Karpas-422 (cell line): ENCODE results near the gene PTER. TPM values are rescaled to one million over a fixed set of nuclear protein-coding genes. Genes with fewer than 3 reads are reported as not detected.

Experiments
- DNase-seq: peaks from one replicate; pipeline ENCODE4 v3.0.0-alpha.2; 2015
- H2AFZ ChIP-seq: fragments of 200-600 bp; sonication (generic); 2 replicates; pipeline ENCODE4 v1.6.1; 2014; ENCODE audit warnings: antibody characterized with exemption, low read length, mixed read lengths
- H3K27ac ChIP-seq: fragments of 200-600 bp; sonication (generic); 2 replicates; pipeline ENCODE4 v1.5.1; 2014; ENCODE audit warnings: mild to moderate bottlenecking, low read length, moderate library complexity
- H3K27me3 ChIP-seq: fragments of 200-600 bp; sonication (generic); 2 replicates; pipeline ENCODE4 v1.6.1; 2014; ENCODE audit warnings: low read length, mixed read lengths
- H3K36me3 ChIP-seq: fragments of 200-600 bp; sonication (generic); 2 replicates; pipeline ENCODE4 v1.6.1; 2014; ENCODE audit warnings: low read length, mixed read lengths; ENCODE audit not compliant: insufficient read depth
- H3K4me1 ChIP-seq: fragments of 200-600 bp; sonication (generic); 2 replicates; pipeline ENCODE4 v1.6.1; 2014; ENCODE audit warnings: mild to moderate bottlenecking, low read length, mixed read lengths
- H3K4me2 ChIP-seq: fragments of 200-600 bp; sonication (generic); 2 replicates; pipeline ENCODE4 v1.6.1; 2014; ENCODE audit warnings: low read length, low read depth, mild to moderate bottlenecking; ENCODE audit not compliant: poor library complexity, severe bottlenecking
- H3K4me3 ChIP-seq: fragments of 200-600 bp; sonication (generic); 2 replicates; pipeline ENCODE4 v1.5.1; 2014; ENCODE audit warnings: mild to moderate bottlenecking, antibody characterized with exemption, low read length, mixed read lengths
- H3K79me2 ChIP-seq: fragments of 200-600 bp; sonication (generic); 2 replicates; pipeline ENCODE4 v1.6.1; 2014; ENCODE audit warnings: mild to moderate bottlenecking, low read length, mixed read lengths
- H3K9ac ChIP-seq: fragments of 200-600 bp; sonication (generic); 2 replicates; pipeline ENCODE4 v1.6.0; 2014; ENCODE audit warnings: low read length
- H3K9me2 ChIP-seq: fragments of 200-600 bp; sonication (generic), shearing (Covaris generic); replicated peaks from 2 replicates; pipeline ENCODE4 v1.6.0; 2014; ENCODE audit warnings: mild to moderate bottlenecking, low read length, moderate library complexity; ENCODE audit not compliant: insufficient read depth
- H3K9me3 ChIP-seq: fragments of 300-700, 200-600 bp; sonication (generic); 2 replicates; pipeline ENCODE4 v1.6.1; 2014; ENCODE audit warnings: low read length, mixed read lengths
- H4K20me1 ChIP-seq: fragments of 200-600 bp; sonication (generic); 2 replicates; pipeline ENCODE4 v1.6.1; 2014; ENCODE audit warnings: mild to moderate bottlenecking, antibody characterized with exemption, low read length, low read depth; ENCODE audit not compliant: insufficient read depth
- total RNA-seq: library from RNA; depleted of rRNA; stranded (reverse); fragments of >200 nt; shearing (Covaris generic); gene quantifications from 2 replicates; pipeline ENCODE4 v1.2.3, GENCODE V29; 2014; ENCODE audit warnings: low replicate concordance; rRNA removed

The PTER gene
- total RNA-seq = 24.4 and 40.1 TPM in 2 replicates

DNA sequence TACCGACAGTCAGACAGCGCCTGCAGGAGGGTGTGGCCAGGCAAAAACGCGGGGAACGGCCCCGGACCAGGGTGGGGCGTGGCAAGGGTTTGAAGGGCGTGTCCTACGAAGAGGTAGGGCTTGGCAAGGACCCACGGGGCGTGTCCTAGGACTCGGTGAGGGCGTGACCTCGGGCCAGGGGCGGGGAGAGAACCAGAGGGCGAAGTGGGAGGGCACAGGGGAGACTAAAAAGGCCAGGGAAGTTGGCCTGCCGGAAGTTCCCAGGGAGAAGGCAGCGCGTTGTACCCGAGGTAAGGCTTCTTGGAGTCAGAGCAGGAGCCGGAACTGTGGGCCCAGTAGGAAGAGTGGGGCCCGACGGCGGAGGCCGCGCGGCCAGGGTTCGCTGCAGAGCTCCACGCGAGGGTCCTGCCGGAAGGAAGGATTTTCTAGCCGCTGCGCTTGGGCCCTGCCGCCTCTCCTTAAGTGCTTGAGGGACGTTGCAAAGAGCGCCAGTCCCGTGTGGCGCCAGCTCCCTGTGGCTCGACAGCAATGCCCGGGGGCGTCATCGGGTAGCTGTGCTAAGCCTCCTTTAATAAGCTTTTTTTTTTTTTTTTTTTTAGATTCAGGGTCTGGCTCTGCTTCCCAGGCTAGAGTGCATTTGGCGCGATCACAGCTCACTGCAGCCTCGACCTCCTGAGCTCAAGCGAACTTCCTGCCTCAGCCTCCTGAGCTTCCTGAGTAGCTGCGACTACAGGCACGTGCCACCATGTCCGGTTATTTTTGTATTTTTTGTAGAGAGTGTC, at the start of gene PTER:
Gene PTER (plus strand): TSS at position 253 of the 782 bp plus-strand sequence. CDS start 47,375 bp downstream, outside the sequence.
- H3K9me3 ChIP-seq = no peaks in the 10 kb centered on the region

GRCh38 chr10:16392531-16393069, 44.2 kb upstream of the PTER start:
- no peaks in the 10 kb centered on the region for H3K36me3 ChIP-seq
- H3K4me3 ChIP-seq = no peak overlapping the region
- no peak overlapping the region for H3K27ac ChIP-seq
- H3K4me1 ChIP-seq = no peaks in the 10 kb centered on the region
- no peak for DNase-seq
- no peaks in the 10 kb centered on the region for H3K9me3 ChIP-seq
- no peaks in the 10 kb centered on the region for H3K79me2 ChIP-seq
- no peak overlapping the region for H2AFZ ChIP-seq
- no peaks in the 10 kb centered on the region for H3K9me2 ChIP-seq
- H3K27me3 ChIP-seq = no peaks in the 10 kb centered on the region
- no peak overlapping the region for H3K4me2 ChIP-seq
- H4K20me1 ChIP-seq = no peaks in the 10 kb centered on the region
- H3K9ac ChIP-seq = no peak overlapping the region

More for the DNA sequence above, at the start of gene PTER:
- peak within 1 kb of the TSS; percentile 67 for H3K4me3 ChIP-seq
- peaks cover 12% of the 10 kb centered on the region; the same call in 1 of the 2 replicates for H3K36me3 ChIP-seq
- H3K9ac ChIP-seq = peak within 1 kb of the TSS; percentile 77
- H2AFZ ChIP-seq = peak within 1 kb of the TSS; percentile 94
- peak within 1 kb of the TSS; percentile 67 for H3K4me2 ChIP-seq
- no peaks in the 10 kb centered on the region for H3K9me2 ChIP-seq
- peaks cover 11% of the 10 kb centered on the region; the same call in 1 of the 2 replicates for H4K20me1 ChIP-seq
- peaks cover 47% of the 10 kb centered on the region for H3K79me2 ChIP-seq
- no peaks in the 10 kb centered on the region for H3K27me3 ChIP-seq
- H3K27ac ChIP-seq = peak within 1 kb of the TSS; percentile 3; the same call in 1 of the 2 replicates
- peaks cover 50% of the 10 kb centered on the region for H3K4me1 ChIP-seq
- peak; percentile 99 for DNase-seq

- Histone ChIP-seq H3K79me2 (no peaks in the 10 kb centered on the region), H3K4me3 (no peak overlapping the region), H2AFZ (no peak overlapping the region), H3K9ac (no peak overlapping the region), H3K4me2 (no peak overlapping the region), H3K27me3 (no peaks in the 10 kb centered on the region), H3K9me3 (no peaks in the 10 kb centered on the region), H3K9me2 (no peaks in the 10 kb centered on the region), H3K4me1 (no peaks in the 10 kb centered on the region), H4K20me1 (no peaks in the 10 kb centered on the region), H3K27ac (no peak overlapping the region), H3K36me3 (no peaks in the 10 kb centered on the region)
- DNase-seq = no peak
These were observed 43.4 kb upstream of the PTER start for GRCh38 chr10:16393271-16393858.

- H3K4me1 ChIP-seq = no peaks in the 10 kb centered on the region
- H4K20me1 ChIP-seq = no peaks in the 10 kb centered on the region
- no peak overlapping the region for H3K4me3 ChIP-seq
- H3K9me2 ChIP-seq = no peaks in the 10 kb centered on the region
- no peaks in the 10 kb centered on the region for H3K9me3 ChIP-seq
- H3K36me3 ChIP-seq = no peaks in the 10 kb centered on the region
- no peaks in the 10 kb centered on the region for H3K79me2 ChIP-seq
- no peak overlapping the region for H2AFZ ChIP-seq
- no peak overlapping the region for H3K27ac ChIP-seq
- H3K9ac ChIP-seq = no peak overlapping the region
- DNase-seq = no peak
- H3K27me3 ChIP-seq = no peaks in the 10 kb centered on the region
- H3K4me2 ChIP-seq = no peak overlapping the region
These were observed 35.4 kb upstream of the PTER start for GRCh38 chr10:16401416-16401815.

- no peak for DNase-seq
- no peaks in the 10 kb centered on the region for H4K20me1 ChIP-seq
- no peak overlapping the region for H3K4me3 ChIP-seq
- H3K79me2 ChIP-seq = no peaks in the 10 kb centered on the region
- no peaks in the 10 kb centered on the region for H3K9me2 ChIP-seq
- no peaks in the 10 kb centered on the region for H3K4me1 ChIP-seq
- H3K27me3 ChIP-seq = no peaks in the 10 kb centered on the region
- no peaks in the 10 kb centered on the region for H3K9me3 ChIP-seq
- H3K4me2 ChIP-seq = no peak overlapping the region
- H3K9ac ChIP-seq = no peak overlapping the region
- H3K36me3 ChIP-seq = no peaks in the 10 kb centered on the region
- H2AFZ ChIP-seq = no peak overlapping the region
- H3K27ac ChIP-seq = no peak overlapping the region
These were observed 28.4 kb upstream of the PTER start for GRCh38 chr10:16408379-16408778.

DNA sequence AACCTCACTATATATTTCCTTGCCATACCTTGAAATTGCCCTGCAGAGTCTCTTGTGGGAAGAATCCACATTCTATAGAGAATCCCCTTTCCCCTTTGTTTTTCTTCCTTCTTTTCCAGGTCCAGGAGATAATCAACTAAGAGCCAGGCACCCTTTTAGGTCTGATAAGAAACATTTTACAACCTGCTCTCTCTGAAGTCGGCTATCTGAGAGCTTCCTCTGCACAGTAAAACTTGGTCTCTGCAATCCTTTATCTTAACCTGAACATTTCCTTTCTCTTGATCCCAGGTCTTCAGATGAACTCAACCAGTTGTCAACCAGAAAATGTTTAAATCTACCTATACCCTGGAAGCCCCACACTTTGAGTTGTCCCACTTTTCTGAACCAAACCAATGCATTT, 19.5 kb upstream of the PTER start:
- Histone ChIP-seq H3K36me3 (no peaks in the 10 kb centered on the region), H3K27ac (no peak overlapping the region), H3K4me2 (no peak overlapping the region), H2AFZ (no peak overlapping the region), H3K79me2 (no peaks in the 10 kb centered on the region), H4K20me1 (no peaks in the 10 kb centered on the region), H3K9me3 (no peaks in the 10 kb centered on the region), H3K27me3 (no peaks in the 10 kb centered on the region), H3K9me2 (no peaks in the 10 kb centered on the region), H3K4me1 (no peaks in the 10 kb centered on the region), H3K4me3 (no peak overlapping the region), H3K9ac (no peak overlapping the region)
- DNase-seq = no peak

DNA sequence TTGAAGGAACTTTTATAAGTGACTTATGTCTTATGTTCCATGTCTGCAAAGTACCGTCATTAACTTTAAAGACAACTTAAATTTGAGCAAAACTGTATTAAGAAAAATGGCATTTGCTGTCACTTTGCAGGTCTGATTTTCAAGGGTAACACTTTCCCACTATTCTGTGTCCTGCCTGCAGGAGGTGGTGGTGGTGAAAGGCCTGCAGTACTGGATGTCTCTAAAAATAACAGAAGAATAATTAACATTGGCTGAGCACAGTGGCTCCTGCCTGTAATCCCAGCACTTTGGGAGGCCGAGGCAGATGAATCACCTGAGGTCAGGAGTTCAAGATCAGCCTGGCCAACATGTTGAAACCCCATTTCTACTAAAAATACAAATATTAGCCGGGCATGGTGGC, 13.2 kb upstream of the PTER start:
- no peaks in the 10 kb centered on the region for H4K20me1 ChIP-seq
- H3K27ac ChIP-seq = no peak overlapping the region
- no peak for DNase-seq
- H3K4me3 ChIP-seq = no peak overlapping the region
- no peak overlapping the region for H3K9ac ChIP-seq
- no peaks in the 10 kb centered on the region for H3K36me3 ChIP-seq
- no peak overlapping the region for H3K4me2 ChIP-seq
- no peaks in the 10 kb centered on the region for H3K9me3 ChIP-seq
- no peak overlapping the region for H2AFZ ChIP-seq
- H3K4me1 ChIP-seq = no peaks in the 10 kb centered on the region
- H3K27me3 ChIP-seq = no peaks in the 10 kb centered on the region
- no peaks in the 10 kb centered on the region for H3K9me2 ChIP-seq
- H3K79me2 ChIP-seq = no peaks in the 10 kb centered on the region

DNA sequence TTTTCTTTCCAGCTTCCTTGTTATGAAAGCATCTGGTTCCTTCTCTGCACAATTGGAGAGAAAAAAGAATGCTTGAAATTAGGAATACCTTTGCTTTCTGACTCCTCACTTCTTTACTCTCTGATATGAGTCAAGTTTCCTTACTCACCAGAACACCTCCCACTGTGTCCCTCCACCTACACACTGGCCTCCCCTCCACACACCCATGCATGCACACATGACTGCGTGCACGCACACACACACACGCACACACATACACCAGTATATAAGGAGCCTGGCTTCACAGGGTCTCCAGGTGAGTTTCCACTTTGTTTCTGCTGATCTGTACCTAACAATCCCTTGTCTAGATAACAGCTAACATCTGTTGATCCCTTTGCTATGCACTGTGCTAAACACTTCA, 11.4 kb upstream of the PTER start:
- no peaks in the 10 kb centered on the region for H3K9me2 ChIP-seq
- H3K27me3 ChIP-seq = no peaks in the 10 kb centered on the region
- no peak overlapping the region for H3K4me2 ChIP-seq
- no peaks in the 10 kb centered on the region for H3K9me3 ChIP-seq
- H3K9ac ChIP-seq = no peak overlapping the region
- H4K20me1 ChIP-seq = no peaks in the 10 kb centered on the region
- no peaks in the 10 kb centered on the region for H3K4me1 ChIP-seq
- H2AFZ ChIP-seq = no peak overlapping the region
- no peak overlapping the region for H3K4me3 ChIP-seq
- no peak overlapping the region for H3K27ac ChIP-seq
- no peaks in the 10 kb centered on the region for H3K79me2 ChIP-seq
- no peak for DNase-seq
- H3K36me3 ChIP-seq = no peaks in the 10 kb centered on the region
